Cortex of kidney (tissue), 1 donor: ENCODE measurements around the gene FAM3A.

ENCODE experiments used
- DNase-seq: peaks from one replicate; lab custom pipeline; 2025; lab: John Stamatoyannopoulos, UW

The FAM3A gene

GRCh38 chrX:154534526-154535322 lies 18.7 kb upstream of the FAM3A start:
- DNase-seq = no peak

GRCh38 chrX:154532690-154533089 lies 16.7 kb upstream of the FAM3A start:
- DNase-seq = no peak

- no peak for DNase-seq
These were observed 15.6 kb upstream of the FAM3A start for GRCh38 chrX:154531626-154532025.

GRCh38 chrX:154530286-154530685 lies 14.3 kb upstream of the FAM3A start:
- DNase-seq = no peak

GRCh38 chrX:154529206-154529612 lies 13.2 kb upstream of the FAM3A start:
- DNase-seq = no peak

- DNase-seq = no peak
These were observed 11.1 kb upstream of the FAM3A start for GRCh38 chrX:154526901-154527675.

- no peak for DNase-seq
These were observed 9.8 kb upstream of the FAM3A start for GRCh38 chrX:154525606-154526490.

GRCh38 chrX:154519389-154519788 lies 3.4 kb upstream of the FAM3A start:
- DNase-seq = no peak

- DNase-seq = no peak
These were observed 1.2 kb upstream of the FAM3A start for GRCh38 chrX:154517101-154517781.

- no peak for DNase-seq
These were observed 646 bp upstream of the FAM3A start for GRCh38 chrX:154516656-154517100.

- no peak for DNase-seq
These were observed 704 bp downstream of the FAM3A start for GRCh38 chrX:154515090-154515965.

- no peak for DNase-seq
These were observed 2.3 kb downstream of the FAM3A start for GRCh38 chrX:154513716-154514115.

GRCh38 chrX:154512879-154513553 lies 3.0 kb downstream of the FAM3A start:
- DNase-seq = no peak

GRCh38 chrX:154511761-154512160 lies 4.3 kb downstream of the FAM3A start:
- no peak for DNase-seq

GRCh38 chrX:154509455-154509854 lies 6.6 kb downstream of the FAM3A start:
- no peak for DNase-seq

- DNase-seq = no peak
These were observed 7.7 kb downstream of the FAM3A start for GRCh38 chrX:154508384-154508745.

GRCh38 chrX:154507673-154508383 lies 8.2 kb downstream of the FAM3A start:
- DNase-seq = no peak

GRCh38 chrX:154506483-154507332 lies 9.3 kb downstream of the FAM3A start:
- no peak for DNase-seq

- no peak for DNase-seq
These were observed 10.3 kb downstream of the FAM3A start for GRCh38 chrX:154505734-154506133.
